Measurements from ENCODE around the gene ALCAM. TPM values are rescaled to one million over a fixed set of nuclear protein-coding genes. Genes with fewer than 3 reads are reported as not detected.

ALCAM gene
- polyA plus RNA-seq, 1 of the 3 experiments (the other 2 are of a cell fraction): 58.3 TPM

DNA sequence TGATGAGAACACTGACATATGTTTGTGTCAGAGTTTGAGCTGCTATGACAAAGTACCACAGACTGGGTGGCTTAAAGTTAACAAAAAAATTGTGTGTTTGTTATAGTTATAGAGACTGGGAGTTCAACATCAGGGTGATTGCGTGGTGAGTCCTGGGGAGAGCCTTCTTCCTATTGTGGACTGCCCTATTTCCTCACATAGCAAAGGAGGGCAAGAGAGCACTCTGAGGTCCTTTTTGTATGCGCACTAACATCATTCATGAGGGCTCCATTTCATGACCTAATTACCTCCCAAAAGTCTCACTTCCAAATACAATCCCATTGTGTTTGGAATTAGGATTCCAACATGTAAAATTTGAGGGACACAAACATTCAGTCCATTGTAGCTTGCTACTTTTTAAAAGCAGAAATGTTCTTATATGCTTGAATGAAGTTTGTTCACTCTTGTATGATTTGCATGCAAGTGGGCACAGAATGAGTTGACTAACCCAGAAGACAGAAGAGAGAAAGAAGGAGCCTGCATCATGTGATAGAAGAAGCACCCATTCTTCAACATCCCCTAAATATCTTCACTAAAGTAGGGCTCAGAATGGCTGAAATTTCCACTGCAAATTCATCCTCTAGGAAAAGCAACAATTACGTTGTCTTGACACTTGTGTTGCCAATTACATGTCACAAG, 18.9 kb upstream of the ALCAM start:
- Histone ChIP-seq H3K9me3 (no peaks in the 10 kb centered on the region), H2AFZ (ENCODE audit: low read depth) (no peak overlapping the region), H3K27ac (ENCODE audit: low read depth in 2 of 2, low read length in 1 of 2) (no peak overlapping the region), H3K4me3 (ENCODE audit: low read depth in 2 of 2, low read length in 1 of 2) (no peak overlapping the region), H3K36me3 (replicated peaks in 1 of 2; ENCODE audit: control insufficient read depth in 1 of 2, insufficient read depth in 2 of 2, low read length in 1 of 2) (no peaks in the 10 kb centered on the region), H3K4me2 (no peak overlapping the region), H3F3A (replicated peaks; ENCODE audit: insufficient read depth) (no peaks in the 10 kb centered on the region), H3K9me2 (no peaks in the 10 kb centered on the region), H3K4me1 (ENCODE audit: control insufficient read depth in 1 of 2, insufficient read depth in 2 of 2, low read depth in 1 of 2, low read length in 1 of 2) (peaks cover 0 to 6% of the 10 kb centered on the region in 2 experiments; a peak in 2 of 4 replicates), H3K79me2 (ENCODE audit: insufficient read depth) (no peaks in the 10 kb centered on the region), H4K20me1 (ENCODE audit: insufficient read depth) (no peaks in the 10 kb centered on the region), H3K27me3 (ENCODE audit: insufficient read depth) (no peaks in the 10 kb centered on the region), H3K9ac (no peak overlapping the region)
- no peak for DNase-seq
- CTCF ChIA-PET: no interaction called here
- TF ChIP-seq POLR2AphosphoS5 (IDR thresholded peaks at IDR 0.05; ENCODE audit: low read depth, low read length): no peak
- no peak for TF ChIP-seq USF1 (IDR thresholded peaks at IDR 0.05; ENCODE audit: borderline replicate concordance, low read depth)
- TF ChIP-seq, protein P1, sequence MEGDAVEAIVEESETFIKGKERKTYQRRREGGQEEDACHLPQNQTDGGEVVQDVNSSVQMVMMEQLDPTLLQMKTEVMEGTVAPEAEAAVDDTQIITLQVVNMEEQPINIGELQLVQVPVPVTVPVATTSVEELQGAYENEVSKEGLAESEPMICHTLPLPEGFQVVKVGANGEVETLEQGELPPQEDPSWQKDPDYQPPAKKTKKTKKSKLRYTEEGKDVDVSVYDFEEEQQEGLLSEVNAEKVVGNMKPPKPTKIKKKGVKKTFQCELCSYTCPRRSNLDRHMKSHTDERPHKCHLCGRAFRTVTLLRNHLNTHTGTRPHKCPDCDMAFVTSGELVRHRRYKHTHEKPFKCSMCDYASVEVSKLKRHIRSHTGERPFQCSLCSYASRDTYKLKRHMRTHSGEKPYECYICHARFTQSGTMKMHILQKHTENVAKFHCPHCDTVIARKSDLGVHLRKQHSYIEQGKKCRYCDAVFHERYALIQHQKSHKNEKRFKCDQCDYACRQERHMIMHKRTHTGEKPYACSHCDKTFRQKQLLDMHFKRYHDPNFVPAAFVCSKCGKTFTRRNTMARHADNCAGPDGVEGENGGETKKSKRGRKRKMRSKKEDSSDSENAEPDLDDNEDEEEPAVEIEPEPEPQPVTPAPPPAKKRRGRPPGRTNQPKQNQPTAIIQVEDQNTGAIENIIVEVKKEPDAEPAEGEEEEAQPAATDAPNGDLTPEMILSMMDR (IDR thresholded peaks at IDR 0.05): no peak
- no peak for TF ChIP-seq FOXJ3 (CRISPR knock-in tag; IDR thresholded peaks at IDR 0.05)
- no peak for TF ChIP-seq FOSL2 (IDR thresholded peaks at IDR 0.05; ENCODE audit: borderline replicate concordance, low read depth)
- 91% methylated on average over 3 of the region's 3 CpGs for WGBS (ENCODE audit: low lambda C conversion rate)
- POLR2A ChIA-PET: no interaction called here

DNA sequence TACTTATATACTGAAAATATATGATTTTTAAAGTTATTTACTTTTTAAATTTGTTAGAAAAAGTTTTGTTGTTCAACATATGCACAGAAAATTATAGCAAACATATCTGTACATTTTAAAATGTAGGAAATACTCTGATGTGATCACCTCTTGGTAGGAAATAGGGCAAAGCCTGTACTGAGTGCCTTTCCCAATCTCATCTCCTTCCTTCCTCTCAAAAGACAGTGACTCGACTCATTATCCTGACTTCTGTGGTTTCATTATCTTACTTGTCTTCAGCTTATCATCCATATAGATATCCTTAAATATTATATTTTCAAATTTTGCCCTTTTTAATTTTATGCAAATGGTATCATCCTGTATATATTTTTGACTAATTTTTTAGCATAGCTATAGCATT, 18.4 kb upstream of the ALCAM start:
- no peaks in the 10 kb centered on the region for H4K20me1 ChIP-seq (ENCODE audit: insufficient read depth)
- ChIA-PET CTCF (no interaction called here), POLR2A (no interaction called here)
- H3K4me3 ChIP-seq (ENCODE audit: low read depth in 2 of 2, low read length in 1 of 2): no peak overlapping the region
- no peaks in the 10 kb centered on the region for H3K27me3 ChIP-seq (ENCODE audit: insufficient read depth)
- WGBS (ENCODE audit: low lambda C conversion rate): 86% methylated on average over 1 of the region's 1 CpG
- no peak overlapping the region for H2AFZ ChIP-seq (ENCODE audit: low read depth)
- no peaks in the 10 kb centered on the region for H3K9me2 ChIP-seq
- no peaks in the 10 kb centered on the region for H3K79me2 ChIP-seq (ENCODE audit: insufficient read depth)
- peaks cover 0 to 6% of the 10 kb centered on the region in 2 experiments; a peak in 2 of 4 replicates for H3K4me1 ChIP-seq (ENCODE audit: control insufficient read depth in 1 of 2, insufficient read depth in 2 of 2, low read depth in 1 of 2, low read length in 1 of 2)
- no peak overlapping the region for H3K27ac ChIP-seq (ENCODE audit: low read depth in 2 of 2, low read length in 1 of 2)
- no peak overlapping the region for H3K9ac ChIP-seq
- H3K9me3 ChIP-seq: no peaks in the 10 kb centered on the region
- H3K4me2 ChIP-seq: no peak overlapping the region
- no peaks in the 10 kb centered on the region for H3F3A ChIP-seq (replicated peaks; ENCODE audit: insufficient read depth)
- H3K36me3 ChIP-seq (replicated peaks in 1 of 2; ENCODE audit: control insufficient read depth in 1 of 2, insufficient read depth in 2 of 2, low read length in 1 of 2): no peaks in the 10 kb centered on the region
- DNase-seq: no peak
- TF ChIP-seq GATA2 (CRISPR knock-in tag; IDR thresholded peaks at IDR 0.05) (no peak), TEAD4 (IDR thresholded peaks at IDR 0.05; ENCODE audit: borderline replicate concordance, insufficient read depth) (no peak), ZBTB33 (IDR thresholded peaks at IDR 0.05; ENCODE audit: borderline replicate concordance, low read depth) (no peak), RXRA (IDR thresholded peaks at IDR 0.05; ENCODE audit: borderline replicate concordance, low read depth) (no peak), MEF2A (IDR thresholded peaks at IDR 0.05; ENCODE audit: borderline replicate concordance, low read depth) (no peak), EZH2phosphoT487 (IDR thresholded peaks at IDR 0.05; ENCODE audit: borderline replicate concordance, low read depth) (no peak), MXI1 (IDR thresholded peaks at IDR 0.05; ENCODE audit: low read depth, low read length) (no peak), FOXJ3 (CRISPR knock-in tag; IDR thresholded peaks at IDR 0.05) (no peak), TCF12 (IDR thresholded peaks at IDR 0.05) (no peak), POLR2AphosphoS5 (IDR thresholded peaks at IDR 0.05; ENCODE audit: low read depth, low read length) (no peak), ELF1 (IDR thresholded peaks at IDR 0.05) (no peak), RCOR1 (IDR thresholded peaks at IDR 0.05; ENCODE audit: low read length) (no peak), USF1 (IDR thresholded peaks at IDR 0.05; ENCODE audit: borderline replicate concordance, low read depth) (no peak), SMC3 (IDR thresholded peaks at IDR 0.05; ENCODE audit: low read depth, low read length) (no peak), CHD2 (IDR thresholded peaks at IDR 0.05; ENCODE audit: low read length, partially characterized antibody) (no peak), NRF1 (IDR thresholded peaks at IDR 0.05; ENCODE audit: low read depth, low read length) (no peak)
- TF ChIP-seq, protein P2, sequence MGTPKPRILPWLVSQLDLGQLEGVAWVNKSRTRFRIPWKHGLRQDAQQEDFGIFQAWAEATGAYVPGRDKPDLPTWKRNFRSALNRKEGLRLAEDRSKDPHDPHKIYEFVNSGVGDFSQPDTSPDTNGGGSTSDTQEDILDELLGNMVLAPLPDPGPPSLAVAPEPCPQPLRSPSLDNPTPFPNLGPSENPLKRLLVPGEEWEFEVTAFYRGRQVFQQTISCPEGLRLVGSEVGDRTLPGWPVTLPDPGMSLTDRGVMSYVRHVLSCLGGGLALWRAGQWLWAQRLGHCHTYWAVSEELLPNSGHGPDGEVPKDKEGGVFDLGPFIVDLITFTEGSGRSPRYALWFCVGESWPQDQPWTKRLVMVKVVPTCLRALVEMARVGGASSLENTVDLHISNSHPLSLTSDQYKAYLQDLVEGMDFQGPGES (IDR thresholded peaks at IDR 0.05; ENCODE audit: low read depth, low read length): no peak
- TF ChIP-seq, protein P3, sequence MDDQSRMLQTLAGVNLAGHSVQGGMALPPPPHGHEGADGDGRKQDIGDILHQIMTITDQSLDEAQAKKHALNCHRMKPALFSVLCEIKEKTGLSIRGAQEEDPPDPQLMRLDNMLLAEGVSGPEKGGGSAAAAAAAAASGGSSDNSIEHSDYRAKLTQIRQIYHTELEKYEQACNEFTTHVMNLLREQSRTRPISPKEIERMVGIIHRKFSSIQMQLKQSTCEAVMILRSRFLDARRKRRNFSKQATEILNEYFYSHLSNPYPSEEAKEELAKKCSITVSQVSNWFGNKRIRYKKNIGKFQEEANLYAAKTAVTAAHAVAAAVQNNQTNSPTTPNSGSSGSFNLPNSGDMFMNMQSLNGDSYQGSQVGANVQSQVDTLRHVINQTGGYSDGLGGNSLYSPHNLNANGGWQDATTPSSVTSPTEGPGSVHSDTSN (IDR thresholded peaks at IDR 0.05): no peak

Measured in SK-N-SH (cell line).